ENCODE measurements around the gene MGAT1.

DNA sequence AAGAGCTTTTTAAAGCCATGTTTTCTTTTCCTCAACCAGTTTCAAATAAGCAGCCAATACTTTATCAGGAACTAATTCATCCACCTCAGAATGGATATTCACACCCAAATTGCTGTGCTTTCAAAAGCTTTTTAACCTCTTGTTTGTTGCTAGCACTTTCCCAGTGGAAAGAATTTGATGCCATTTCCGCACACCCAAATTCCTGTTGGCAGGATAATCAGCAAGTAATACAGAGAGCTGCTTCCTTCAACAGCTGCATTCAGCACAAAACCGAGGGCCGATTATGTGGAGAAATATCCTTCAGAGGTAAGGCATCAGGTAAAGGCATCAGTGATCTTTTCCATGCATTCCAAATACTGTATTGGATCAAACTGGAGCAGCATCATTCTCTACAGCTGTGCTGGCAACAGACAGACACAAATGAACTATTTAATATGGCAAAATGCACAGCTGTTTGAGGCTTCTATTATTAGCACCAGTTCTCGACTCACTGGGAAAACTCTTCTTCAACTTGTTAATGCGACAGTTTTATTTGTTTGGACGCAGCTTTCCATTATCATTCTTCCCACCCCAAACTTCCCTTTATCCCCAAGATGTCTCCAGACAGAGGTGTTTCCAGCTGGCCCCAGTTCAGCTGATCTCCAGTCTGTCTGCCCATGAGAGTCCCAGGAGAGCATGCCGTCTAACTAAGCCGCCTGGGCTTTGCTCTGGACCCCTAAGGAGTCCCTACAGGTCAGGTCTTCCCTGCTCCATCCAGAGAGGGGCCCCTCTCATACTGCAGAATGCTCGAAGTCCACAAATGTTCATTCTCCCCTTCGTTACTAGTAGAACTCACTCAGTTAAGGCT is 22.2 kb upstream of the MGAT1 start:
- TF ChIP-seq, protein P1, sequence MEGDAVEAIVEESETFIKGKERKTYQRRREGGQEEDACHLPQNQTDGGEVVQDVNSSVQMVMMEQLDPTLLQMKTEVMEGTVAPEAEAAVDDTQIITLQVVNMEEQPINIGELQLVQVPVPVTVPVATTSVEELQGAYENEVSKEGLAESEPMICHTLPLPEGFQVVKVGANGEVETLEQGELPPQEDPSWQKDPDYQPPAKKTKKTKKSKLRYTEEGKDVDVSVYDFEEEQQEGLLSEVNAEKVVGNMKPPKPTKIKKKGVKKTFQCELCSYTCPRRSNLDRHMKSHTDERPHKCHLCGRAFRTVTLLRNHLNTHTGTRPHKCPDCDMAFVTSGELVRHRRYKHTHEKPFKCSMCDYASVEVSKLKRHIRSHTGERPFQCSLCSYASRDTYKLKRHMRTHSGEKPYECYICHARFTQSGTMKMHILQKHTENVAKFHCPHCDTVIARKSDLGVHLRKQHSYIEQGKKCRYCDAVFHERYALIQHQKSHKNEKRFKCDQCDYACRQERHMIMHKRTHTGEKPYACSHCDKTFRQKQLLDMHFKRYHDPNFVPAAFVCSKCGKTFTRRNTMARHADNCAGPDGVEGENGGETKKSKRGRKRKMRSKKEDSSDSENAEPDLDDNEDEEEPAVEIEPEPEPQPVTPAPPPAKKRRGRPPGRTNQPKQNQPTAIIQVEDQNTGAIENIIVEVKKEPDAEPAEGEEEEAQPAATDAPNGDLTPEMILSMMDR (IDR thresholded peaks at IDR 0.05), result no peak
- no peak for TF ChIP-seq POLR2A (IDR thresholded peaks at IDR 0.05)

All from gastroesophageal sphincter (tissue), 3 donors.